Inflammatory macrophage treated with lipopolysaccharide for 4 hours (primary cell): Measurements from ENCODE around the gene OR7C1.
"Not testable (repeated sequence)": the region's sequence is repeated elsewhere in the genome, so short reads cannot be mapped to it uniquely, and the experiment has no call there.

Experiments
- DNase-seq: peaks from one replicate; pipeline ENCODE4 v3.0.0-alpha.2; 2020

OR7C1 gene

DNA sequence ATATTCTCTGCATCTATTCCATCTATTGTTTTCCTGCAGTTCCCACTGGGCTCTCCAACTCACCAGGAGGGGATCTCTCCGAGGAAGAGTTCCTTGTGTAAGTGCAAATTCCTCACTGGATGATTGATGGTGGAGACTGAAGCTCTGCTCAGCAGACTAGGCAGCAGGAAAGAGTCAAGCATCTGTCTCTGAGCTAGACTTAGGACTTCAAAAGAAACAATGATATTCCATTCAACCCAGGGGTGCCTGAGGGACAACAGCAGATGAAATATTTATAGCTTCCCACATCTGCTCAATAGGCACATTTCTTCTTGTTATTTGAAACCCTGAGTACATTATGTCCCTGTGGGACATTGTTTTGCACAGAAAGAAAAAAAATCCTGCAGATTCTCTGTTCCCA lies at the start of gene OR7C1, which contains the start of gene OR7A5:
OR7C1 (minus strand) TSS at position 175 of the 400 bp plus-strand sequence. CDS start 35,049 bp downstream, outside the sequence.
OR7A5 (minus strand) TSS at position 175 of the 400 bp plus-strand sequence. CDS start 6,944 bp downstream, outside the sequence.
- DNase-seq = no peak

DNA sequence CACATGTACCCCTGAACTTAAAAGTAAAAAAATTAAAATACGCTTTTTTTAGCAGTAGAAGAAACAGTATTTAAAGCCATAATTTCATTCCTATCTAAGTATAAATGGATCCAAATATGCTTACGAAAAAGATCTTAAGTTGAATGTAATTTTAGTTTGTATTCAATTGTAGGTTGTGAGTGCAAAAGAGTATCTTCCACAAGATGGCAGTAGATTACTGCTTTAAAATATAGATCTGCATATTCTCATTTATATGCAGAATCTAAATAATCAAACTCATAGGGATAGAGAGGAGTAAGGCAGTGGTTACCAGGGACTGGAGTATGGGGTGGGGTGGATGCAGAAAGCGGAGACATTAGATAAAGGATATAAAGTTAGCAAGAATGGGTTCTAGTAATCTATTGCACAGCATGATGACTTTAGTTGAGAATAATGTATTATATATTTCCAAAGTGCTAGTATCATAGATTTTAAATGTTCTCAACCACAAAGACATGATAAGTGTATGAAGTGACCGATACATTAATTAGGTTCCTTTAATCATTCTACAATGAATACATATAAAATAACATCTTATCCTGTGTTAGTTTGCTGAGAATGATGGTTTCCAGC lies 36.7 kb upstream of the OR7C1 start:
- DNase-seq = peak; percentile 55

- DNase-seq = no peak
These were observed 33.5 kb upstream of the OR7C1 start for GRCh38 chr19:14868497-14868896.

GRCh38 chr19:14848822-14849221 lies 13.8 kb upstream of the OR7C1 start, which contains the start of gene OR7A10:
TSS of gene OR7A10 (minus strand) at chr19:14848922. CDS start at chr19:14841877, 7,045 bp downstream.
- DNase-seq = no peak

- DNase-seq = no peak
These were observed 8.6 kb upstream of the OR7C1 start for GRCh38 chr19:14843578-14843977.

DNA sequence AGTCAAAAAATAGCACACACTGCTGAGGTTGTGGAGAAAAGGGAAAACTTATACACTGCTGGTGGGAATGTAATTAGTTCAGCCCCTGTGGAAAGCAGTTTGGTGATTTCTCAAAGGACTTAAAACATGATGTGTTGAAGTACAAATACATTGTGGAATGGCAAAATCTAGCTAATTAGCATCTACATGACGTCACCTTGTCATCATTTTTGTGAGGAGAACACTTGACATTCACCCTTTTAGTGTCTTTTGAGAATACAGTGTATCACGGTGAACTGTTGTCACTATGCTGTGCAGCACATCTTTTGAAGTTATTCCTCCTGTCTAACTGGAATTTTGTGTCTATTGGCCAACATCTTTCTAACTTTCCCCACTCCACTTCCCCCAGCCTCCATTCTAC lies 8.2 kb upstream of the OR7C1 start:
- no peak for DNase-seq

GRCh38 chr19:14840206-14840605 lies 5.2 kb upstream of the OR7C1 start:
- DNase-seq = no peak

DNA sequence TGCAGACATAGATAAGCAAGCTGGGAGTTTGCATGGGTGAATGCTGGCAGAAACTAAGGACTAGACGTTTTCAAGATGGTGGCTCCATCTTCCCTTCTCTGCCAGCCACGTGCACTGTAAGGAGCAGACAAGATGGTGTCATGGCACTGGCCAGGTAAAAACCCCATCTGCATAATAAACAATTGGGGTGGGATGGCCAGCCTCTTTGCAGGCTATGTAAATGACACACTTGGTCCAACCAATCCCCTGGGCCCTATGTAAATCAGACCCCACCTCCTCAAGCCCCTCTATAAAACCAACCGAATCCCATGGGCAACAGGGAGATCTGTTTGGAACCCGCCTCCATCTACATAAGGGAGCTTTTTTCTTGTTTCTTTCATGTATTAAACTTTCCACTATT lies 2.4 kb upstream of the OR7C1 start:
- DNase-seq = no peak

- no peak for DNase-seq
These were observed 4.3 kb downstream of the OR7C1 start for GRCh38 chr19:14830702-14831101.

DNA sequence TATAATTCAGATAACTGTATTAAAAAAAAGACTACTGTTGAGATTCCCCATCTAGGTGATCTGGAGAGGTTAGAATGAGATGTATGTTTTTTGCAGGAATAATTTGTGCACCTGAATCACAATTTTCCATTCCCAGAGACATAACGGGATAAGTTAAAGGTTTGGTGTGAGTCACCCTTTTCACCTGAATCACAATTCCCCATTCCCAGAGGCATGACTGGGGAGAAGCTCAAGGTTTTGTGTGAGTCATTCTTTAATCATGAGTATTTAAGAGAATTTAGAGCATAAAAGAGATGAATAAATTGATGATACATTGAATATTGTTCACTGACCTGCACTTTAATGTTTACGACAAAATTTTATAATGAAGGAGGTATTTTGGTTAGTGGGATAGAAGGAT lies 9.0 kb downstream of the OR7C1 start:
- no peak for DNase-seq

- DNase-seq = peak; percentile 65
These were observed 13.0 kb downstream of the OR7C1 start for GRCh38 chr19:14821937-14822336.

DNA sequence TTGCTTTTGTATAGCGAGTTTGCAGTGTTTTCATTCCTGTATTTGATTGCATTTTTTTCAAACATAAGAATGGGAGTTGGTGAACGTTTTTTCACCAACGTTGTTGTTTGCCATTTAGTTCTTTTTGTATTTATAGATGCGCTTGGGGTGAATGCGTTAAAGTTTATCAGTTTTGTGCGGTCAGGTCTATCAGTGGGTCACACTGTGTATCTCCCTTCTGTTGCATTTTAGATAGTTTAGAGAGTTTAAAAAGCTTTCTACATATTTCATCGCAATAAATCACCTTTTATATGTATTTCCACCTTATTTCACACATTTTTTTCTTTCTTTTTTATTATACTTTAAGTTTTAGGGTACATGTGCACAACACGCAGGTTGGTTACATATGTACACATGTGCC lies 16.4 kb downstream of the OR7C1 start:
- DNase-seq = no peak

DNA sequence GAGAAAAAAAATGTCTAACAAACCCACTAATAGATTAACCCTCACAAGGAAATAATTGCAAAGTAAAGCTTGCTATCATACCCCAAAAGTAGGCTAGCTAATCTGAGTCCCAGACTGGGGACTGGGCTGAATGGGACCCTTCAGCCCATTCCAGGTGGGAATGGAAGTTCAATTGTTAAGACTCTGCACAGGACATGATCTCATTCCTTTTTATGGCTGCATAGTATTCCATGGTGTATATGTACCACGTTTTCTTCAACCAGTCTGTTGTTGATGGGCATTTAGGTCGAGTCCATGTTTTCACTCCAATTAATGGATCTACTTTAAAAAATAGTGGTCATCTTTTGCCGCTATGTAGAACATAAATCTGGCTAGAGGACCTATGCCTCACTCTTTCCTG lies 17.9 kb downstream of the OR7C1 start:
- no peak for DNase-seq

GRCh38 chr19:14814982-14815652 lies 19.9 kb downstream of the OR7C1 start:
- no peak for DNase-seq

GRCh38 chr19:14809272-14810057 lies 25.5 kb downstream of the OR7C1 start:
- DNase-seq = no peak

DNA sequence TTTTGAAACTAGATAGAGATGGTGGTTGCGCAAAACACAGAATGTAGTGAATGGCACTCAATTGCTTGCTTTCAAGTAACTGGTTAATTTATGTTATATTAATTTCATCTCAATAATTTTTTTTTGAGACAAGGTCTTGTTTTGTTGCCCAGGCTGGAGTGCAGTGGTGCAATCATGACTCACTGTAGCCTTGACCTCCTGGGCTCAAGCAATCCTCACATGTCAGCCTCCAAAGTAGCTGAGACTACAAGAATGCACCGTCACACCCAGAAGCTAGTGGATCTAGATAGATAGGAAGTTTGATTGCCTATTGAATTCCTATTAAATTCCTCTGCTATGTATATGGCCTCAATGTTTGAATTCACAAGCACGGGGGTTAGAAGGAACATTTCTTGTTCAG lies 30.2 kb downstream of the OR7C1 start:
- DNase-seq = peak; percentile 17

DNA sequence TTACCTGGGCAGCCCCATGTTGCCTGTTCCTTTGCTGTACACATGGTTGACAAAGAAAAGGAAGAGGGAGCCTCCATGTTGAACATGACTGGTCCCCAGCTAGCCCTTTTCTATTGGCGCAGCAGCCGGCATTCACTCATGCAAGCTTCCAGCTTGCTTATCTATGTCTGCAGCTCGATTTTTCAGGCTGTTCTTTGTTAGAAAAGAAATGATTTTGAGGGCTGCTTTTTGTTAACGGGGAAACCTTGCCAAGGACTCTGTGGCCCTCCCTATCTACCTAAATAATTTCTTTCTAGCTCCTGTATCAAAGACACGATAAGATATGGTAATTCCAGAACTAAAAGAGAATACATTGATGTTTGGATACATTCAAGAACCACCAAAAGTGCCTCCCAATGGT lies 36.2 kb downstream of the OR7C1 start:
- DNase-seq = no peak

- DNase-seq = no peak
These were observed 39.0 kb downstream of the OR7C1 start for GRCh38 chr19:14796021-14796420.

- DNase-seq = peak; percentile 61
These were observed 39.8 kb downstream of the OR7C1 start for GRCh38 chr19:14795078-14795721.

- DNase-seq = not testable (repeated sequence)
These were observed 42.7 kb downstream of the OR7C1 start for GRCh38 chr19:14792250-14792649.

DNA sequence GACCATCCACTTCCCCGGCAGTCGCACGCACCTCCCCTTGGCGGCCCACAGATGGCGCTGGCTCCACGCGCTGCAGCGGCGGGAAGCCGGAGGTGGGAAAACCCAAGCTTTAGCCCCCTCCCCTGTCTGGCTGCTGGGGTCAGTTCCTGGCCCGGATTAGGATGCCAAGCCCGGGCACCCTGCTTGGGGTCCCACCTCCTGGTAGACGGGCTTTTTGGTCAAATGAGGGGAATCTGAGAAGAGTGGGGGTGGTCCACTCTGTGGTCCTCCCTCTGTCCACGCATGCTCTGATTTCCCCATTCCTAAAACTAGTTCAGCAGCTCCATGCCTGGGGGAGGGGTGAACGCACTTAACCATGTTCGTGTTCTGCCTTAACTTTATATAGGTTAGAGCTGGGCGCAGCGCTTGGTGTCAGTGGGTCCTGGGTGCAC lies 48.5 kb downstream of the OR7C1 start:
- peak; percentile 48 for DNase-seq

- peak; percentile 97 for DNase-seq
These were observed 49.7 kb downstream of the OR7C1 start for GRCh38 chr19:14785102-14785793.

GRCh38 chr19:14784730-14785101 lies 50.3 kb downstream of the OR7C1 start:
- DNase-seq = peak; percentile 99
